Stimulated activated CD8-positive, alpha-beta memory T cell treated with anti-CD3 and anti-CD28 coated beads, Interleukin-12 subunit alpha, Interleukin-12 subunit beta, amount 100 ng/mL, for 24 hours (primary cell): ENCODE data around the gene DEPDC5.

ENCODE experiments used
- DNase-seq: peaks from one replicate; pipeline ENCODE4 v3.0.0-alpha.2; 2020; ENCODE audit errors: extremely low read depth

Gene DEPDC5

GRCh38 chr22:31852691-31853421, 99.0 kb downstream of the DEPDC5 start:
- no peak for DNase-seq

- no peak for DNase-seq
These were observed 100.1 kb downstream of the DEPDC5 start for GRCh38 chr22:31853736-31854495.

- DNase-seq = no peak
These were observed 103.4 kb downstream of the DEPDC5 start for GRCh38 chr22:31857247-31857646.

DNA sequence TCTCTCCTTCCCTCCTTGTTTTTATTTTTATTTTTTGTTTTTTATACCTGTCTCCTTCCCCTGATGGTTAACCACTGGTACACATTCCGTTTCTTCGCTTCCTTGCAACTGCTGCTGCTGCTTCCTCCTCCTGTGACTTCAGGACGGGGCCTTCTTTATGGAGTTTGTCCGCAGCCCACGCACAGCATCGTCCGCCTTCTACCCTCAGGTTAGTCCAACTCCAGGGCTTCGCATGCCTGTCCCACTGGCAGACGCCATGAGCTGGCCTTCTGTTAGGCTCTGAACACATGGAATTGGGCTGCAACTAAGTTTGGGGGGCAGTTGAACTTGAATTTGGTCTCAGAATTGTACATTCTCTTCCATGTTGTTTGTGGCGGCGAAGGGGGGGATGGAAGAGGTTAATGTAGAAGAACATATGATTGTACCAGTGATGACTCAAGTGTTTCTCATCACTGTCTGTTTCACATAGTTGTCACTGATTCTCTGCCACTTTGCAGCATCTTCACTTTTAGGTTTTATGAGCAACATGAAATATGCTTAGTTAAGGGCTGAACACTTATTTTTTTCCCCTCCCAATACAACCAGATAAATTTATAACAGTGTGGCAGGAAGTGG, 107.5 kb downstream of the DEPDC5 start:
- no peak for DNase-seq

- DNase-seq = no peak
These were observed 113.1 kb downstream of the DEPDC5 start for GRCh38 chr22:31866918-31867317.

GRCh38 chr22:31867386-31868153, 113.8 kb downstream of the DEPDC5 start:
- DNase-seq = no peak

DNA sequence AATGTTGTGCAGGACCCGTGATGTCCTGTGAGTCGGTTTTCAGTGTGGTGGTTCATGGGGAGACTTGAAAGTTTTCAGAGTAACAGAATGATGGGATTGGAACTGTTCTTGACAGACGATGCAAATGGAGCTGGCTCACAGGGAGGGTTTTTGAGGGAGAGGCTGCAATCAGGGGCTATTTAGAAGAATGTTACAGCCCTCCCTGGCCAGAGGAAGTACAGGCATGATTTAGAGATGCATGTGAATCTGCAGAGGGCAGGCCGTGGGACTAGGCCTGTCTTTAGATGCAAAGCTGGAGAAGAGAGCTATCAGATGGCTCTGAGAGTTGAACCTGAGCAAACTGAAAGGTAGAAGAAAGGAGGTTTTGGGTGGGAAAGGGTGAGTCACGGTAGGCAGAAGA, 115.9 kb downstream of the DEPDC5 start:
- no peak for DNase-seq

- no peak for DNase-seq
These were observed 117.1 kb downstream of the DEPDC5 start for GRCh38 chr22:31870890-31871289.

GRCh38 chr22:31871480-31871879, 117.7 kb downstream of the DEPDC5 start:
- no peak for DNase-seq

GRCh38 chr22:31872209-31872608, 118.4 kb downstream of the DEPDC5 start:
- DNase-seq = no peak

GRCh38 chr22:31874821-31875220, 121.0 kb downstream of the DEPDC5 start:
- no peak for DNase-seq

GRCh38 chr22:31876156-31876920, 122.5 kb downstream of the DEPDC5 start:
- no peak for DNase-seq

GRCh38 chr22:31879585-31879984, 125.8 kb downstream of the DEPDC5 start:
- DNase-seq = no peak

DNA sequence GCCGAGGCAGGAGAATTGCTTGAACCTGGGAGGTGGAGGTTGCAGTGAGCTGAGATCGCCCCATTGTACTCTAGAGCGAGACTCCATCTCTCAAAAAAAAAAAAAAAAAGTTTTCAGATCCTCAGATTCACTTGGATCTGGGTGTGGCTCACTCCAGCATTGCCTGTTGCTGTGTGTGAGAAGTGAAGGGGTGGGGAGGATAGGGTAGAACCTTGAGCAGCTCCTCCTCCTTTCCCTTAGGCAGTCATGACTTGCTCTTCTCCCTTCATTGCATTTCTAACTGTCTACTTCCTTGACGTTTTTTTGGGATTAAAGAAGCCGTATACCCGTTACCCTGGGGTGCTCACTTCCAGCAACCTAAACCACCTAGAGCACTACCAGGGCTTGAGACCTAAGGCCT, 127.4 kb downstream of the DEPDC5 start:
- no peak for DNase-seq

GRCh38 chr22:31881865-31882264, 128.0 kb downstream of the DEPDC5 start:
- no peak for DNase-seq

DNA sequence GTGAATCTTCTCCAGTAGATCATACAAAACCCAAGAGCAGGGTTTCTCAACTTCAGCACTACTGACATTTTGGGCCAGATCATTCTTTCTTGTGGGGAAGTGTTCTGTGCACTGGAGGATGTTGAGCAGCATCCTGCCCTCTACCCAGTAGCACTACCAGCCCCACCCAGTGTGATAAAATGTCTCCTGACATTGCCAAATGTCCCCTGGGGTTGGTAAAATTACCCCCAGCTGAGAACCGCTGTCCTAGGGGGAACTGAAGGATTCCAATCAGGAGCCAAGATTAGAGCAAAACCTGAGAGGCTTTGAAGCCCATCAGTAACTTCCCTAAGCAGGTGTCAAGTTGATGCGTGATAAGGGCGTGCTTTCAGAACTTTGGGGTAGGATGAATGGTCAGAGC, 129.2 kb downstream of the DEPDC5 start:
- no peak for DNase-seq

DNA sequence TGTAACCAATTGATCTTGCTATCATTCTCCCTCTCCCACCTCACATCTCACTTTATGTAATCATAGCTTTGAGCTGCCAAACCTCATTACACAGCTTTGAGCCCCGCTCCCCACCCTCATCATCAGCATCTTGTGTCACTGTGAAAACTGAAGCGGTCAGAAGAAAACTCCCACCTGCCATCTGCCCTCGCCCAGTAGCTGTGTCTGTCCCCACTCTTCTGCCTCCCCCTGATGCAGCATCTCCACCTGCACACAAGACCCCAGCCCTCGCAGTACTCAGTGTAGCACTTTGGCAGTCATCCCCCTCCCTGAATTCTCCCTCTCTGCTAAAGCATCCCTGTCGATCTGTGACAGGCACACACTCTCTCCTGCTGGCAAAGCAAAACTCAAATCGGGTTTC, 130.2 kb downstream of the DEPDC5 start:
- DNase-seq = no peak

- DNase-seq = no peak
These were observed 137.7 kb downstream of the DEPDC5 start for GRCh38 chr22:31891366-31892079.

- DNase-seq = no peak
These were observed 138.2 kb downstream of the DEPDC5 start for GRCh38 chr22:31892080-31892433.

DNA sequence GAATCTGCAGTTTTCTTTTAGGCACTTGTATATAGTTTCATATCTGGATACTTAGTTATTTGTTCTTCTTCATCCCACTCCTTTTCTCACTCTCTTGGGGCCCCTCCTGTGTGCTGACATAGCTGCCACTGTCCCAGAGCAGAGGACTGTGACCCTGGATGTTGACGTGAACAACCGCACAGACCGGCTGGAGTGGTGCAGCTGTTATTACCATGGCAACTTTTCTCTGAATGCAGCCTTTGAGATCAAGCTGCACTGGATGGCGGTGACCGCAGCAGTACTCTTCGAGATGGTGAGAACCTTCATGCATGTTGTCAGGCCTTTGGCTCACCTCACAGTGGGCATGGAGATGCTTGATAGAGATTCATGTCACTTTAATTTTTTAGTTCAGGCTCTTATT, 139.6 kb downstream of the DEPDC5 start:
- DNase-seq = no peak
